ENCODE data around the gene PDE7B.

Gene PDE7B

GRCh38 chr6:135905604-135906300, 54.3 kb downstream of the PDE7B start:
- no peak overlapping the region for H2AFZ ChIP-seq (ENCODE audit: low read length)
- H3K79me2 ChIP-seq (ENCODE audit: insufficient read depth, low read length): no peaks in the 10 kb centered on the region
- H3K27ac ChIP-seq (ENCODE audit: low read depth, low read length, poor library complexity, severe bottlenecking): no peak overlapping the region
- H3K27me3 ChIP-seq (ENCODE audit: insufficient read depth, low read length): no peaks in the 10 kb centered on the region
- H3K9ac ChIP-seq (ENCODE audit: low read length): no peak overlapping the region
- H3K4me1 ChIP-seq (ENCODE audit: insufficient read depth, low read length, severe bottlenecking): no peaks in the 10 kb centered on the region
- H3K4me3 ChIP-seq (ENCODE audit: low read depth, low read length, poor library complexity, severe bottlenecking): no peak overlapping the region
- H3K36me3 ChIP-seq (ENCODE audit: insufficient read depth, low read length): no peaks in the 10 kb centered on the region
- H4K20me1 ChIP-seq (ENCODE audit: insufficient read depth, low read length): no peaks in the 10 kb centered on the region
- H3K9me3 ChIP-seq (ENCODE audit: low read length): no peaks in the 10 kb centered on the region
- H3K9me2 ChIP-seq (ENCODE audit: low read depth, low read length): no peaks in the 10 kb centered on the region
- H3K4me2 ChIP-seq (ENCODE audit: low read length): no peak overlapping the region
- H3F3A ChIP-seq (ENCODE audit: insufficient read depth, low read length): no peaks in the 10 kb centered on the region
- TF ChIP-seq EZH2 (IDR thresholded peaks at IDR 0.05; ENCODE audit: borderline replicate concordance, low read length) (no peak), CTCF (IDR thresholded peaks at IDR 0.05; ENCODE audit: low read length) (no peak)

GRCh38 chr6:135906542-135906941, 55.0 kb downstream of the PDE7B start:
- H3K4me2 ChIP-seq (ENCODE audit: low read length): no peak overlapping the region

GRCh38 chr6:135906972-135907465, 55.5 kb downstream of the PDE7B start:
- Histone ChIP-seq H3K9me3 (ENCODE audit: low read length) (no peaks in the 10 kb centered on the region), H3K36me3 (ENCODE audit: insufficient read depth, low read length) (no peaks in the 10 kb centered on the region), H2AFZ (ENCODE audit: low read length) (no peak overlapping the region)

More at GRCh38 chr6:135906542-135906941, 55.0 kb downstream of the PDE7B start:
- Histone ChIP-seq H3K27ac (ENCODE audit: low read depth, low read length, poor library complexity, severe bottlenecking) (no peak overlapping the region), H3K36me3 (ENCODE audit: insufficient read depth, low read length) (no peaks in the 10 kb centered on the region), H3K9me2 (ENCODE audit: low read depth, low read length) (no peaks in the 10 kb centered on the region), H3K9me3 (ENCODE audit: low read length) (no peaks in the 10 kb centered on the region), H3K9ac (ENCODE audit: low read length) (no peak overlapping the region), H3F3A (ENCODE audit: insufficient read depth, low read length) (no peaks in the 10 kb centered on the region), H4K20me1 (ENCODE audit: insufficient read depth, low read length) (no peaks in the 10 kb centered on the region), H2AFZ (ENCODE audit: low read length) (no peak overlapping the region), H3K79me2 (ENCODE audit: insufficient read depth, low read length) (no peaks in the 10 kb centered on the region), H3K4me1 (ENCODE audit: insufficient read depth, low read length, severe bottlenecking) (no peaks in the 10 kb centered on the region), H3K27me3 (ENCODE audit: insufficient read depth, low read length) (no peaks in the 10 kb centered on the region), H3K4me3 (ENCODE audit: low read depth, low read length, poor library complexity, severe bottlenecking) (no peak overlapping the region)
- TF ChIP-seq EZH2 (IDR thresholded peaks at IDR 0.05; ENCODE audit: borderline replicate concordance, low read length): no peak

More at GRCh38 chr6:135906972-135907465, 55.5 kb downstream of the PDE7B start:
- Histone ChIP-seq H3K4me1 (ENCODE audit: insufficient read depth, low read length, severe bottlenecking) (no peaks in the 10 kb centered on the region), H3K27ac (ENCODE audit: low read depth, low read length, poor library complexity, severe bottlenecking) (no peak overlapping the region), H3K79me2 (ENCODE audit: insufficient read depth, low read length) (no peaks in the 10 kb centered on the region), H3K4me2 (ENCODE audit: low read length) (no peak overlapping the region), H3K9me2 (ENCODE audit: low read depth, low read length) (no peaks in the 10 kb centered on the region), H4K20me1 (ENCODE audit: insufficient read depth, low read length) (no peaks in the 10 kb centered on the region), H3K27me3 (ENCODE audit: insufficient read depth, low read length) (no peaks in the 10 kb centered on the region), H3F3A (ENCODE audit: insufficient read depth, low read length) (no peaks in the 10 kb centered on the region), H3K9ac (ENCODE audit: low read length) (no peak overlapping the region), H3K4me3 (ENCODE audit: low read depth, low read length, poor library complexity, severe bottlenecking) (no peak overlapping the region)
- TF ChIP-seq EZH2 (IDR thresholded peaks at IDR 0.05; ENCODE audit: borderline replicate concordance, low read length) (no peak), CTCF (IDR thresholded peaks at IDR 0.05; ENCODE audit: low read length) (no peak)

Data from OCI-LY1 (cell line).